PC-3 (cell line): ENCODE results near the gene ZNF24.

Experiments
- CTCF ChIP-seq: fragments of 300-600 bp; sonication (generic); conservative IDR thresholded peaks from 2 replicates; pipeline ENCODE4 v1.5.1; 2017; ENCODE audit warnings: antibody characterized with exemption, low read depth, mild to moderate bottlenecking, low read length
- EZH2phosphoT487 ChIP-seq: fragments of 300-600 bp; sonication (generic); IDR thresholded peaks from 2 replicates; pipeline ENCODE4 v1.6.1; 2018; ENCODE audit warnings: mild to moderate bottlenecking, antibody characterized with exemption, low read length, borderline replicate concordance

- no peak for TF ChIP-seq CTCF
- TF ChIP-seq EZH2phosphoT487 = no peak
Observed at GRCh38 chr18:35283923-35284794, 60.1 kb downstream of the ZNF24 start.
